Uterus (tissue), 4 donors: ENCODE measurements around the gene CTTNBP2. TPM values are rescaled to one million over a fixed set of nuclear protein-coding genes. Genes with fewer than 3 reads are reported as not detected.

Experiments
- DNase-seq, 2 donors: peaks; one replicate each; pipeline ENCODE4 v3.0.0-alpha.2; 2019 to 2020
- H3K27ac ChIP-seq, 2 donors: fragments of 200-600 bp; sonication (generic); 1 replicate in 1 of 2; 2 replicates in 1 of 2; pipeline ENCODE4 v1.5.1; 2016 to 2018
- H3K27me3 ChIP-seq, 2 donors: fragments of 200-600 bp; sonication (generic); one replicate each; pipeline ENCODE4 v1.5.1; 2018 to 2019; ENCODE audit warnings: control low read depth in 1 of 2
- H3K36me3 ChIP-seq, 2 donors: fragments of 200-600 bp; sonication (generic); one replicate each; pipeline ENCODE4 v1.5.1; 2019; ENCODE audit warnings: control low read depth in 1 of 2
- H3K4me1 ChIP-seq, 2 donors: fragments of 200-600 bp; sonication (generic); one replicate each; pipeline ENCODE4 v1.5.1; 2018 to 2019; ENCODE audit warnings: control low read depth in 1 of 2
- H3K4me3 ChIP-seq, 2 donors: fragments of 200-600 bp; sonication (generic); 1 replicate in 1 of 2; 2 replicates in 1 of 2; pipeline ENCODE4 v1.5.1; 2018 to 2019; ENCODE audit warnings: mild to moderate bottlenecking in 1 of 2
- H3K9me3 ChIP-seq, 2 donors: fragments of 200-600 bp; sonication (generic); one replicate each; pipeline ENCODE4 v1.5.1; 2019; ENCODE audit warnings: control low read depth in 1 of 2
- CTCF ChIP-seq, 4 experiments: fragments of 200-600 bp in 2 of 4; fragments of 450-650 bp in 2 of 4; sonication (generic) in 2 of 4; IDR thresholded peaks; one replicate each; pipeline ENCODE4 v1.5.1; 2016 to 2019; ENCODE audit warnings: antibody characterized with exemption in 4 of 4, mild to moderate bottlenecking in 2 of 4, moderate library complexity in 1 of 4
- POLR2A ChIP-seq, 2 donors: fragments of 450-650 bp; IDR thresholded peaks; one replicate each; pipeline ENCODE4 v1.6.1; 2016; ENCODE audit warnings: antibody characterized with exemption in 2 of 2, mild to moderate bottlenecking in 1 of 2, moderate library complexity in 1 of 2
- intact Hi-C: fragments of 100-400 bp; cut with DNase I; formaldehyde crosslinking; loops from one replicate; pipeline ENCODE4 v1.15.1; 2023; ENCODE audit warnings: low total_unique reads
- total RNA-seq, 4 donors: library from RNA; depleted of rRNA in 3 of 4; stranded (reverse); fragments of >200 nt in 3 of 4; gene quantifications; one replicate each; pipeline versions ENCODE4 v1.1.0 to v1.2.4, GENCODE V29; 2014 to 2023
- donor health status: DM: yes; HTN: yes; CAD: no.

Gene CTTNBP2
- total RNA-seq: 10 to 100 TPM; 16.4 to 87.9 (median 35.0) TPM

DNA sequence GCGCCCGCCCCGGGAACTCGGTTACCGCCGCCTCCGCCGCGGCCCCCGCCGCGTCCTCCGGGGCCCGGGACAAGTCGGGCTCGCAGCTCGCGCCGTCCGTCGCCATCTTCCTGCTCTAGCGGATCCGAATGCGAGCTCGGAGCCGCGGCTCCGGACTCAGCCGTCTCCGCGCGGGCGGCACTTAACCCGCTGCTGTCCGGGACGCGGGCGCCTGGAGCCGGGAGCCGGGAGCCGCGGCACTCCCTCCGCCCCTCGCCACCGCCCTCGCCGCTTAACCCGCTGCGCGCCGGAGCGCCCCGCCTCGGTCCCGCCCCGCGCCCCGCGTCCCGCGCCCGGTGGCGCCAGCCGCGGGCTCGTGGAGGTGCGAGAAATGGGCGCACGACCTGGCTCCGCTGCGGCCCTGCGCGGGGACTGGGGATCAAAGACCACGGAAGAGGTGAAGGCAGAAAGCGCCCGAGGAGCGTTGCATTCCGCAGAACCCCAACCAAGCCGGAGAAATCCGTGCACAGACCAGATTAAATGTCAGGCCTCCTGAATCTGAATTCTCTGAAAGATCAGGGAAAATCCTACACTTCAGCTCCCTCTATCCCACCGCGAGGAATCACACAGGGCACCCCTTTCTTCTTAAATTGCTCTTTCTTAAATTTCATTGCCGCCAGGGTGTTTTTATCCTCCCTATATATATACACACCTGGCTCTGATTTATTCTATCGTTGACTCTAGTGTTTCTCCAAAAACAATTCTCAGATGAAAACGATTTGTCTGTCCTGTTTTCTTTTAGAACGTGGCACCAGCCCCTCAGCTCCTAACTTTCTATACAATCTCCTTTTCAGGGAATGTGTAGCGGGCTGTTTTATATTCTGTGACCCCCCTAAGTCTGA lies at the start of gene CTTNBP2:
Gene CTTNBP2 (minus strand): TSS at position 132 of the 881 bp plus-strand sequence. CDS start 26 bp downstream, at position 106.
- peak; percentile 50 to 62 for DNase-seq
- TF ChIP-seq CTCF (IDR thresholded peaks at IDR 0.05) (peak in 3 of 4 experiments; percentile 8 to 29 (median 19)), POLR2A (IDR thresholded peaks at IDR 0.05) (peak; percentile 20 to 27)
- peaks cover 0 to 12% of the 10 kb centered on the region in 2 donors for H3K4me1 ChIP-seq
- peak within 1 kb of the TSS; percentile 87 to 92 for H3K27ac ChIP-seq
- H3K27me3 ChIP-seq: no peaks in the 10 kb centered on the region
- peak within 1 kb of the TSS; percentile 72 to 91 for H3K4me3 ChIP-seq
- no peaks in the 10 kb centered on the region for H3K36me3 ChIP-seq
- no peaks in the 10 kb centered on the region for H3K9me3 ChIP-seq
- intact Hi-C loops: no loop called here

DNA sequence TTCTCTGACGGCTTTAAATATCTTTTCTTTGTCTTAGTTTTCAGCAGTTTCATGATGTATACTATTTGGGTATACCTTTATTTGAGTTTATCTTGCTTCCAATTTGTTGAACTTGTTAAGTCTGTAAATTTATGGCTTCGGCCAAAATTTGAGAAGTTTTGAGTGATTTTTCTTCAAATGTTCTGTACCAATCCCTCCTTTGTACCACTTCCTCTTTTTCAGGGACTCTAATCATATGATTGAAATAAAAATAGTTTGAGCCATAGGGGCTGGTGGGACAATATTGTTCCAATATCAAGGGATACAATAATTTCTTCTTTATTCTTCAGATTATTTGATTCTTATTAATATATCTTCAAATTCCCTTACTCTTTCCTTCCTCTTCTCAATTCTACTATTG lies 43.1 kb upstream of the CTTNBP2 start:
- no peak overlapping the region for H3K27ac ChIP-seq
- H3K36me3 ChIP-seq: no peaks in the 10 kb centered on the region
- intact Hi-C loops: no loop called here
- TF ChIP-seq CTCF (IDR thresholded peaks at IDR 0.05) (no peak), POLR2A (IDR thresholded peaks at IDR 0.05) (no peak)
- no peaks in the 10 kb centered on the region for H3K9me3 ChIP-seq
- H3K27me3 ChIP-seq: no peaks in the 10 kb centered on the region
- H3K4me3 ChIP-seq: no peak overlapping the region
- DNase-seq: no peak
- H3K4me1 ChIP-seq: no peaks in the 10 kb centered on the region

- no peaks in the 10 kb centered on the region for H3K4me1 ChIP-seq
- TF ChIP-seq POLR2A (IDR thresholded peaks at IDR 0.05): no peak
- intact Hi-C loops: no loop called here
Measured at GRCh38 chr7:117912421-117912820, 39.2 kb upstream of the CTTNBP2 start.

GRCh38 chr7:117908031-117908795 lies 35.0 kb upstream of the CTTNBP2 start:
- intact Hi-C loops: no loop called here
- Histone ChIP-seq H3K27me3 (no peaks in the 10 kb centered on the region), H3K27ac (no peak overlapping the region), H3K36me3 (no peaks in the 10 kb centered on the region), H3K9me3 (no peaks in the 10 kb centered on the region), H3K4me1 (no peaks in the 10 kb centered on the region), H3K4me3 (no peak overlapping the region)
- no peak for DNase-seq
- TF ChIP-seq CTCF (IDR thresholded peaks at IDR 0.05): no peak
- TF ChIP-seq POLR2A (IDR thresholded peaks at IDR 0.05): no peak

More at GRCh38 chr7:117912421-117912820, 39.2 kb upstream of the CTTNBP2 start:
- Histone ChIP-seq H3K4me3 (no peak overlapping the region), H3K27ac (no peak overlapping the region), H3K36me3 (no peaks in the 10 kb centered on the region), H3K9me3 (no peaks in the 10 kb centered on the region), H3K27me3 (no peaks in the 10 kb centered on the region)
- DNase-seq: no peak

DNA sequence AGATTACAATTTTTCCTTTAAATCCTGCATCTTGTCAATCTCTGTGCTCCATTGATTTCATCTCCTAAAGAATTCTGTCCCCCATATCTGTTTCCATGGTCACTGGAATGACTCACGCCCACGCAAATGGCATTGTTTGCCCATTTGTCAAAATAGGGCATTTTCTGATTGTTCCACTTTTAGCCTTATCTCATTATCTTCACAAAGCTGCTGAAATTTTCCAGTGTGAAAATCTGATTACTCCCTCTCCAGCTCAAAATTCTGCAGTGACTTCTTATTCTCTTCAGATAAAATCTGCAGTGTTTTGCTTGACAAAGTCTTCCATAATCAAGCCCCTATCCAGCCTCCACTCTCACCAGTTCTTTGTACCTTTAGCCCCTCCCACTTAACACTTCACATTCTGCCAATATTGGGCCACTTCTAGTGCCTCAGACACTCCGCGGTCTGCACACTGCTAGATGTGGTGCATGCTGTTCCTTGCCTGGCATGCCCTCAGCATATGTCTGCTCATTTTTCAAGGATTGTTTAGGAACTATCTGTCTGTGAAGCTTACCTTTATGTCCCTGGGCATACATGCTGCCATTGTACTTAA lies 33.9 kb upstream of the CTTNBP2 start:
- intact Hi-C loops: no loop called here
- Histone ChIP-seq H3K36me3 (no peaks in the 10 kb centered on the region), H3K9me3 (no peaks in the 10 kb centered on the region), H3K27me3 (no peaks in the 10 kb centered on the region), H3K4me3 (no peak overlapping the region), H3K27ac (no peak overlapping the region), H3K4me1 (no peaks in the 10 kb centered on the region)
- TF ChIP-seq CTCF (IDR thresholded peaks at IDR 0.05): no peak
- no peak for DNase-seq
